IPS-15b (cell line): ENCODE data around the gene PRG2.
"Not testable (repeated sequence)": the region's sequence is repeated elsewhere in the genome, so short reads cannot be mapped to it uniquely, and the experiment has no call there.

ENCODE experiments used
- H3K27me3 ChIP-seq: one replicate; pipeline ENCODE4 v1.6.1; 2013; ENCODE audit warnings: low read length; ENCODE audit not compliant: control insufficient read depth, insufficient read depth
- H3K36me3 ChIP-seq: one replicate; pipeline ENCODE4 v1.6.1; 2013; ENCODE audit warnings: low read length; ENCODE audit not compliant: control insufficient read depth, insufficient read depth
- H3K4me1 ChIP-seq: one replicate; pipeline ENCODE4 v1.6.1; 2013; ENCODE audit warnings: mild to moderate bottlenecking, low read length; ENCODE audit not compliant: control insufficient read depth, insufficient read depth
- H3K4me3 ChIP-seq: one replicate; pipeline ENCODE4 v1.5.1; 2013; ENCODE audit warnings: low read depth, low read length
- H3K9ac ChIP-seq: one replicate; pipeline ENCODE4 v1.6.1; 2013; ENCODE audit warnings: low read depth, mild to moderate bottlenecking, low read length
- H3K9me3 ChIP-seq: one replicate; pipeline ENCODE4 v1.6.1; 2013; ENCODE audit warnings: mild to moderate bottlenecking, low read length; ENCODE audit not compliant: control insufficient read depth, insufficient read depth

Gene PRG2

GRCh38 chr11:57373146-57373545, 17.3 kb downstream of the PRG2 start:
- Histone ChIP-seq H3K4me1 (no peaks in the 10 kb centered on the region), H3K9ac (no peak overlapping the region), H3K36me3 (no peaks in the 10 kb centered on the region), H3K27me3 (peaks cover 12% of the 10 kb centered on the region), H3K9me3 (no peaks in the 10 kb centered on the region), H3K4me3 (no peak overlapping the region)

- Histone ChIP-seq H3K9me3 (no peaks in the 10 kb centered on the region), H3K4me1 (no peaks in the 10 kb centered on the region), H3K4me3 (no peak overlapping the region), H3K27me3 (no peaks in the 10 kb centered on the region), H3K9ac (no peak overlapping the region), H3K36me3 (no peaks in the 10 kb centered on the region)
Measured at GRCh38 chr11:57370941-57371340, 19.5 kb downstream of the PRG2 start.

- Histone ChIP-seq H3K4me1 (peaks cover 6% of the 10 kb centered on the region), H3K27me3 (no peaks in the 10 kb centered on the region), H3K9me3 (no peaks in the 10 kb centered on the region), H3K36me3 (no peaks in the 10 kb centered on the region), H3K9ac (no peak overlapping the region), H3K4me3 (no peak overlapping the region)
Measured at GRCh38 chr11:57370251-57370650, 20.2 kb downstream of the PRG2 start.

GRCh38 chr11:57368845-57369232, 21.6 kb downstream of the PRG2 start:
- Histone ChIP-seq H3K9me3 (no peaks in the 10 kb centered on the region), H3K4me3 (no peak overlapping the region), H3K4me1 (peaks cover 14% of the 10 kb centered on the region), H3K36me3 (no peaks in the 10 kb centered on the region), H3K9ac (no peak overlapping the region), H3K27me3 (peaks cover 3% of the 10 kb centered on the region)

- Histone ChIP-seq H3K4me1 (peaks cover 14% of the 10 kb centered on the region), H3K27me3 (peaks cover 3% of the 10 kb centered on the region), H3K9me3 (no peaks in the 10 kb centered on the region), H3K4me3 (no peak overlapping the region), H3K9ac (no peak overlapping the region), H3K36me3 (no peaks in the 10 kb centered on the region)
Measured at GRCh38 chr11:57368106-57368844, 22.2 kb downstream of the PRG2 start.

- no peak overlapping the region for H3K9ac ChIP-seq
- H3K4me3 ChIP-seq = no peak overlapping the region
- H3K9me3 ChIP-seq = no peaks in the 10 kb centered on the region
- peaks cover 15% of the 10 kb centered on the region for H3K4me1 ChIP-seq
- no peaks in the 10 kb centered on the region for H3K36me3 ChIP-seq
- peaks cover 5% of the 10 kb centered on the region for H3K27me3 ChIP-seq
Measured at GRCh38 chr11:57364851-57365660, 25.4 kb downstream of the PRG2 start.

- no peak overlapping the region for H3K4me3 ChIP-seq
- H3K36me3 ChIP-seq = no peaks in the 10 kb centered on the region
- H3K27me3 ChIP-seq = peaks cover 5% of the 10 kb centered on the region
- no peaks in the 10 kb centered on the region for H3K9me3 ChIP-seq
- H3K9ac ChIP-seq = no peak overlapping the region
- peaks cover 16% of the 10 kb centered on the region for H3K4me1 ChIP-seq
Measured at GRCh38 chr11:57363131-57364080, 27.0 kb downstream of the PRG2 start.

- no peak overlapping the region for H3K4me3 ChIP-seq
- no peaks in the 10 kb centered on the region for H3K9me3 ChIP-seq
- H3K9ac ChIP-seq = no peak overlapping the region
- H3K4me1 ChIP-seq = peaks cover 16% of the 10 kb centered on the region
- no peaks in the 10 kb centered on the region for H3K36me3 ChIP-seq
- H3K27me3 ChIP-seq = peaks cover 5% of the 10 kb centered on the region
Measured at GRCh38 chr11:57361926-57362325, 28.5 kb downstream of the PRG2 start.

- not testable (repeated sequence) for H3K36me3 ChIP-seq, H3K9ac ChIP-seq, H3K4me3 ChIP-seq, H3K9me3 ChIP-seq, H3K27me3 ChIP-seq
- H3K4me1 ChIP-seq = peaks cover 16% of the 10 kb centered on the region
Measured at GRCh38 chr11:57361420-57361819, 29.0 kb downstream of the PRG2 start.

- no peaks in the 10 kb centered on the region for H3K9me3 ChIP-seq
- H3K9ac ChIP-seq = no peak overlapping the region
- H3K4me1 ChIP-seq = peaks cover 16% of the 10 kb centered on the region
- H3K27me3 ChIP-seq = peaks cover 5% of the 10 kb centered on the region
- H3K36me3 ChIP-seq = no peaks in the 10 kb centered on the region
- no peak overlapping the region for H3K4me3 ChIP-seq
Measured at GRCh38 chr11:57360991-57361390, 29.5 kb downstream of the PRG2 start.

- no peak overlapping the region for H3K4me3 ChIP-seq
- no peaks in the 10 kb centered on the region for H3K36me3 ChIP-seq
- H3K9me3 ChIP-seq = no peaks in the 10 kb centered on the region
- no peak overlapping the region for H3K9ac ChIP-seq
- peaks cover 5% of the 10 kb centered on the region for H3K27me3 ChIP-seq
- peaks cover 9% of the 10 kb centered on the region for H3K4me1 ChIP-seq
Measured at GRCh38 chr11:57359896-57360690, 30.4 kb downstream of the PRG2 start.
